NCI-H2107 treated with DMSO at 0.1 percent for 48 hours (cell line): ENCODE measurements around the gene LRRC43.
A peak's percentile ranks its signal among the peaks of the same experiment; 100 is the strongest.

Experiments used
- DNase-seq: peaks from one replicate; lab custom pipeline; 2025; ENCODE audit not compliant: unreplicated experiment; lab: John Stamatoyannopoulos, UW

LRRC43 gene, protein sequence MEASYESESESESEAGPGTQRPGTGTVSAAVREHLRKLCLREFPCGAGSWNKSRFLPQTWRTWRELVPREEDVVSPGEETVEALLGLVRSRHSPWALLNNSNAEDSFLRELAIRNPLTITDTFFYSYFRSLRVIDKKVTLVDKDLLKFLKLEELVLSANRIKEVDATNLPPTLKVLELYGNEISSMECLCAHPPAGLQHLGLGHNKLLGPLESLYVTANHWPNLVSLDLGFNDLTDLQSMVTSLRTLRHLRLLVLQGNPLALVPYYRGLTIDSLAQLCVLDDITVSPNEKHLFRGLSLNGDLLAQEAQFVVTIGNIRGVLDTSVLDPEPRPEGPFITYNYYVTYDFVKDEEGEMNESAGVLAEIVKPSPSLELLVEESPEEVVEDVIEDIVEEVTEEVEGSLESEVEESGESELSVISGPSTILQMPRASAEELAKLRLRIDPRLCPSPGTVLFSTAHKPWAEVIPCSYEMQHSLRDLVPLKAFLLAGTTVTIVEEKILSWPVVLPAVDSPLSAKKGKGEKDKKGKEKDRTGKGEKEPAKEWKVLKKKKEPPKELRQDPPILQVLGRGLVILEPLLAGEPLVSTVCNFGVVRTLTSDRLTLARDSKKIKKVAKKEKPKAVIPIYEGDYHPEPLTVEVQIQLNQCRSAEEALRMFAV

GRCh38 chr12:122182887-122183587 is at the start of gene LRRC43:
Gene LRRC43 (plus strand): TSS chr12:122183123. CDS start chr12:122183145, 22 bp downstream.
- peak; percentile 59 for DNase-seq

DNA sequence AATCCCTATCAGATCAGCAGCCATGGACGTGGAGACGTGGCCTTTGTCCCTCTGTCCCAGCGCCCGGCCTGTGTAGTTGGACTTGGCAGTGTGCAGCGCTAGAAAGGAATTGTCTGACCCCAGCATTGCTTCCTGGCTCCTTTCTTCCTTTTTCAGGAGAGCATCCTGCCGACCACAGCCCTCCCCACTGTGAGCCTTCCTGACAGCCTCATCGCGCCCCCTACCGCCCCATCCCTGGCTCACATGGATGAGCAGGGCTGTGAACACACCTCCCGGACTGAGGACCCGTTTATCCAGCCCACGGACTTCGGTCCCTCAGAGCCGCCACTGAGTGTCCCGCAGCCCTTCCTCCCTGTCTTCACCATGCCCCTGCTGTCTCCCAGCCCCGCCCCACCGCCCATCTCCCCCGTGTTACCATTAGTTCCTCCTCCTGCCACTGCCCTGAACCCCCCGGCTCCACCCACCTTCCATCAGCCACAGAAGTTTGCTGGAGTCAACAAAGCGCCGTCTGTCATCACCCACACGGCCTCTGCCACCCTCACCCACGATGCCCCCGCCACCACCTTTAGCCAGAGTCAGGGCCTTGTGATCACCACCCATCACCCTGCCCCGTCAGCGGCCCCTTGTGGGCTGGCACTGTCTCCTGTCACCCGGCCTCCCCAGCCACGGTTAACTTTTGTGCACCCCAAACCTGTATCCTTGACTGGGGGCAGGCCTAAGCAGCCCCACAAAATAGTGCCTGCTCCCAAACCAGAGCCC is 49.6 kb upstream of the LRRC43 start:
- DNase-seq, result no peak

DNA sequence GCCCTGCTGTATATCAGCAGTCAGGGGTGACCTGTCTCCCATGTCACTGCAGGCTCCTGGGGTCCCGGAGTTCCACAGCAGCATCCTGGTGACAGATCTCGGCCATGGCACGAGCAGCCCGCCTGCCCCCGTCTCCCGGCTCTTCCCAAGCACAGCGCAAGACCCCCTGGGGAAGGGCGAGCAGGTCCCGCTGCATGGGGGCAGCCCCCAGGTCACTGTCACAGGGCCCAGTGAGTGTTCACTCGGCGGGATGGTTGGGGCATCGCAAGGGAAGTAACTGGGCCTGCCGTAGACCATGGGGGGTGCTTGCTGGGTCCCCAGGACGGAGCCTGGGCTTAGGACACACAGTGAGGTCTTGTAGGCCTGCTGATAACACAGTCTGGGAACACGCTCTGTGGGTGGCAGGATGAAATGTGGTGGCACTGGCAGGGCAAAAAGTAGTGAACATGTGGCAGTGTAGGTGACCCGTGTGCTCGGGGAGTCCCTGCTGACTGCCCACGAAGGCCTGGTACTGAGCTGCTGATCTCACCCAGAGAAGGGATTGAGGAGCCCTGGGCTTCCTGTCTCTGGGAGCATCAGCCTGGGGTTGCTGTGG is 47.4 kb upstream of the LRRC43 start:
- DNase-seq, result no peak

- no peak for DNase-seq
Observed at GRCh38 chr12:122137229-122137628, 45.7 kb upstream of the LRRC43 start.

- peak; percentile 62 for DNase-seq
Observed at GRCh38 chr12:122137681-122138080, 45.2 kb upstream of the LRRC43 start.

- no peak for DNase-seq
Observed at GRCh38 chr12:122138181-122138580, 44.7 kb upstream of the LRRC43 start.

DNA sequence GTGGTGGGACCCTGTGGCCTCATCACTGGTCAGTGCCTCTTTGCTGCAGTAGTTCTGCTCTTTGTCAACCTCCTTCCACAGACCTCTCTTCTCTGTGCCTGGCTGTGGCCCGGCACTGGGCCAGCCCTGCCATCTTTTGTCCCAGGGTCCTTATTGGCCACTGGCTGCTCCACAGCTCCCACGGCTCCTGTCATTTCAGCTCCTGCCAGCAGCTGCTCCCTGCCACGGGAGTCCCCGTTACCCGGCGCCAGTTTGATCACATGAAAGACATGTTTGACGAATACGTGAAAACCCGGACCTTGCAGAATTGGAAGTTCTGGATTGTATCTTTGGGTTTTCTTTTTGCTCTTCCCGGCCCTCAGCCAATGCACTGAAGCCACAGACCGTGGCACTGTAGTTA is 44.3 kb upstream of the LRRC43 start:
- no peak for DNase-seq

GRCh38 chr12:122139266-122139665 is 43.7 kb upstream of the LRRC43 start:
- no peak for DNase-seq

GRCh38 chr12:122139941-122140340 is 43.0 kb upstream of the LRRC43 start:
- no peak for DNase-seq

- no peak for DNase-seq
Observed at GRCh38 chr12:122140467-122141257, 42.3 kb upstream of the LRRC43 start.

GRCh38 chr12:122141911-122142725 is 40.8 kb upstream of the LRRC43 start:
- no peak for DNase-seq

GRCh38 chr12:122142857-122143256 is 40.1 kb upstream of the LRRC43 start:
- DNase-seq, result no peak

DNA sequence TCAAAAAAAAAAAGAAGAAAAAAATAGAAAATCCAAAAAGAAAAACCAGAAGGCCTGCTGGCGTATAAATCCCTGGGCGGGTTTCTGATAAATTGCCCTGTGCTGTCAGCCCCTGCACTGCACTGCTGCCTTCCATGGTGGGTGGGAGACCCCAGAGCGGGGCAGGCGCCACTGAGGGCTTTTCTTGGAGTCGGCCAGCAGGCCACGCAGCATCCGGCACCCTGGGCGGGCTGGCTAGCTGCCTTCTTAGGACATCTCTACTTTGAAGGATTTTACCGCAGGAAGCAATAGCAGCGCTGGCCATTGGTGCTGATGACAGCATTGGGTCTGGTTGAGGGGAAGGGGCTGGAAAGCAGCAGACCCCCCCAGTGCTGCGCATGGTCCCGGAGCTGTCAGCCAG is 38.0 kb upstream of the LRRC43 start:
- DNase-seq, result no peak

GRCh38 chr12:122145505-122146330 is 37.2 kb upstream of the LRRC43 start:
- no peak for DNase-seq

DNA sequence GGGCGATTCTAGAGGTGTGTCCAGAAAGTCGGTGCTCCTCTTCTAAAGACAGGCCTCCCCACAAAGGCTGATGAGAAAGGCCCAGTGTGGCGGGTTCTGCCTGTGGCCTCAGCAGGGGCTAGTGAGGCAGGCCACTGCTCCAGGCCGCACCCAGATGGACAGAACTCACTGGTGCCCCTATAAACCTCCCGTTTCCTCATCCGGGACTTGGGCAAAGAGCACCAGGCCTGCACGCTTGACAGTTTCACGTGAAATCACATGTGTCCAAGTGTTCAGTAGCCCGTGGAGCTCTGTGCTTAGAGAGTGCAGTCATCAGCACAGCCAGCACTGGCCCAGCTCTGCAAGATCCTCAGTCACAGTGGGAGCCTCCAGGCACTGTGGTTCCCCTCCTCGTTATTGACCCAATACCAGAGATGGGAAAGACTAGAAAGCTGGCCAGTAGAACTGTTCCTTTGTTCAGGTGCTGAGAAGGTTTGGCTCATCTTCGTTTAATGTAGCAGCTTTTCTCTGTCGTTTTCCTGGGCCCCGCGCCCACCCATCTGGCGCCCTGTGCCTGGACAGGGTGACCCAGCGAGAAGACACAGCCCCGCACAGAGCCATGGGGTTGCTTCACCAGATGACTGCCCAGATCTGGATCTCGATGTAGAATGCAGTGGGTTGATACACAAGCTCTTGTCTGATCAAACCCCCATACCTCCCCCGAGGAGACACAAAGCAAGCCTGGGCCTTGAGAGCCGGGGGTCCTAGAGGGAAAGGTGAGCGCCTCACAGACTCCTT is 35.2 kb upstream of the LRRC43 start:
- no peak for DNase-seq

- DNase-seq, result no peak
Observed at GRCh38 chr12:122148657-122149056, 34.3 kb upstream of the LRRC43 start.

DNA sequence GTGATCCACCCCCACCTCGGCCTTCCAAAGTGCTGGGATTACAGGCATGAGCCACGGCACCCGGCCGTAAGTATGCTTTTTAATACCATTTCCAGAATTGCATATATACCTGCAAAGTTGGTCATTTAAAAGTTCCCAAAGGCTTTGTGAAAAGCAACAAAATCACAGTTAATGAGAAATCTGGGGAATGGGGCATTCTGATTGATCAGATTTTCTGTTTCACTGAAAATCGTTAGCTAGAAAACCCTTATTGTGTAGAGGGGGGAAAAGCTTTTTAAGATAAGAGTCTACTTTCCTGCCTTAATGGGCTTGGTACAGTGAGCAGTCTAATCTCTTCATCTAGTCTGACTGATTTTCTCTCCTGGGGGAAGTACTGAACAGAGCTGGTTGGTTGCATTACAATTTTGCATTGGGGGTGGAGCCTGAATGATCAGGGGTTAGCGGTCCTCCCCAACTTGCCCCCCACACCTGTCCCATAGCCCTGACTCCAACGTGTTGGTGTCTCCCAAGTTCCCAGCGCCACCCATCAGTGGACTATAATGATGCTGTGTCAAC is 32.7 kb upstream of the LRRC43 start:
- no peak for DNase-seq
